Neural progenitor cell (in vitro differentiated cells): ENCODE results near the gene STRN3.
"Not testable (repeated sequence)": the region's sequence is repeated elsewhere in the genome, so short reads cannot be mapped to it uniquely, and the experiment has no call there.

Experiments
- EZH2phosphoT487 ChIP-seq: fragments of 200-600 bp; sonication (generic); IDR thresholded peaks from 2 replicates; pipeline ENCODE4 v1.6.1; 2017; ENCODE audit warnings: antibody characterized with exemption
- TF ChIP-seq, protein P1 (sequence below): fragments of 200-600 bp; sonication (generic); IDR thresholded peaks from 2 replicates; pipeline ENCODE4 v1.5.1; 2017; ENCODE audit warnings: antibody characterized with exemption, mild to moderate bottlenecking

GRCh38 chr14:31062908-31063307 lies 36.7 kb upstream of the STRN3 start:
- TF ChIP-seq EZH2phosphoT487 = not testable (repeated sequence)
- TF ChIP-seq, protein P1, sequence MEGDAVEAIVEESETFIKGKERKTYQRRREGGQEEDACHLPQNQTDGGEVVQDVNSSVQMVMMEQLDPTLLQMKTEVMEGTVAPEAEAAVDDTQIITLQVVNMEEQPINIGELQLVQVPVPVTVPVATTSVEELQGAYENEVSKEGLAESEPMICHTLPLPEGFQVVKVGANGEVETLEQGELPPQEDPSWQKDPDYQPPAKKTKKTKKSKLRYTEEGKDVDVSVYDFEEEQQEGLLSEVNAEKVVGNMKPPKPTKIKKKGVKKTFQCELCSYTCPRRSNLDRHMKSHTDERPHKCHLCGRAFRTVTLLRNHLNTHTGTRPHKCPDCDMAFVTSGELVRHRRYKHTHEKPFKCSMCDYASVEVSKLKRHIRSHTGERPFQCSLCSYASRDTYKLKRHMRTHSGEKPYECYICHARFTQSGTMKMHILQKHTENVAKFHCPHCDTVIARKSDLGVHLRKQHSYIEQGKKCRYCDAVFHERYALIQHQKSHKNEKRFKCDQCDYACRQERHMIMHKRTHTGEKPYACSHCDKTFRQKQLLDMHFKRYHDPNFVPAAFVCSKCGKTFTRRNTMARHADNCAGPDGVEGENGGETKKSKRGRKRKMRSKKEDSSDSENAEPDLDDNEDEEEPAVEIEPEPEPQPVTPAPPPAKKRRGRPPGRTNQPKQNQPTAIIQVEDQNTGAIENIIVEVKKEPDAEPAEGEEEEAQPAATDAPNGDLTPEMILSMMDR = not testable (repeated sequence)
